ENCODE data around the gene TTC23.

Gene TTC23

DNA sequence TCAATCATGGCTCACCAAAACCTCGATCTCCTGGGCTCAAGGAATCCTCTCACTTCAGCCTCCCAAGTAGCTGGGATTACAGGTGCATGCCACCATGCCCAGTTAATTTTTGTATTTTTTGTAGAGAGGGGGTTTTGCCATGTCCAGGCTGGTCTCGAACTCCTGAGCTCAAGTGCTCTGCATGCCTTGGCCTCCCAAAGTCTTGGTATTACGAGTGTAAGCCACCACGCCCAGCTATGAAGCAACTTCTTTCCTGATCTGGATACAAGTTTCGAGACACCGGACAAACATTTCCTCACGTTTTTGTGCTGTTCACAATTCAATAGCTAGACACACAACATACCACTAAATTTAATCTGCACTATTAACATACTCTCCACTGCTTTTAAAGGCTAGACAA lies 147.9 kb downstream of the TTC23 start:
- no peak for DNase-seq (ENCODE audit: low spot score)
- in situ Hi-C loops (cut with MboI; ENCODE audit: low pct_unique_long_range_greater_than_20kb, low sequenced_read_pairs, unreplicated experiment), result loop anchor here (10.0 kb wide), 1 partner anchor 113 kb away; no protein-coding TSS in a partner anchor
- TF ChIP-seq CTCF (IDR thresholded peaks at IDR 0.05; ENCODE audit: extremely low read depth, insufficient read depth, missing control alignments), result no peak

DNA sequence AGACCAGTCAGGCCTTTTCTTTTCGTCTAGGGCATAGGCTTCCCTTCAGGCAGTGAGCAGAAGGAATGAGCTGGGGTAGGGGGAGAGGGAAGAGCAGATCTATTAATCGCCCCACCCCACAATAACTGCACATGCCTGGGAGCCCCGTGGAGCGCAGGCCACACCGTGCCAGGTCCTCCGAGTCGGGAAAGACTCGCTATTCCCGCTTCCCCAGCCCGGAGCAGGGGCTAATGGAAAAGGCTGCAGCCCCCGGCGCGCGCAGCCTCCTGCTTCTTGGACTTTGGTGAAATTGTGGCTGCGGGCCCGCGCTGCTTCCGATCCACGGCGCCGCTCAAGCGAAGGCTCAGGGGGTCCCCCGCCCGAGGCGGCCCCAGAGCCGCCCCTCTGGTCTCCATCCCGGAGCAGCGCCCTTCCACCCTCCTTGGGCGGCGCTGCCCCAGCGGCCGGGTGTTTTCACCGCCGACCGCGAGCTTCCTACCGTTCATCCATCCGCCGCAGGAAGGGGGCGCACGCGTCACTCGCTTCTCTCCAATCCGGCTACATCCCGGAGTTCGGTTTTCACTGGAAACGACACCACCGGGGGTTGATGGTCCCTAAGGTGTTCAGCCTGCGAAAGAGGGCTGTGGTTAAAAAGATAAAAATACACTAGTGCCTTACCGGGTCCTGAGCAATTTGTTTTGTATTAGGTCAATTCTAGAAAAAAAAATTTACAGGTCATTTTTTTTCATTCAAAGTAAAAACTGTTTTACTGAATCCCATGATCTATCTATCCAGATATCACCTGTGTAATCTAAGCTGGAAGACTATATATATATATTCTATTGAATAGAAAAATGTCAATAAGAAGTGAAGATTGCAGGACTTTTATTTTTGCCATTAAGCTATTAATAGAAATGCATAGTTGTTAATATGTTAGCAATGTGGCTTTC lies 148.9 kb downstream of the TTC23 start:
- peak; percentile 68 for DNase-seq (ENCODE audit: low spot score)
- in situ Hi-C loops (cut with MboI; ENCODE audit: low pct_unique_long_range_greater_than_20kb, low sequenced_read_pairs, unreplicated experiment), result loop anchor here (10.0 kb wide), 1 partner anchor 114 kb away; no protein-coding TSS in a partner anchor
- peak; percentile 87 for TF ChIP-seq CTCF (IDR thresholded peaks at IDR 0.05; ENCODE audit: extremely low read depth, insufficient read depth, missing control alignments)

- no peak for DNase-seq (ENCODE audit: low spot score)
- no peak for TF ChIP-seq CTCF (IDR thresholded peaks at IDR 0.05; ENCODE audit: extremely low read depth, insufficient read depth, missing control alignments)
- in situ Hi-C loops (cut with MboI; ENCODE audit: low pct_unique_long_range_greater_than_20kb, low sequenced_read_pairs, unreplicated experiment), result loop anchor here (10.0 kb wide), 1 partner anchor 115 kb away; no protein-coding TSS in a partner anchor
Measured at GRCh38 chr15:99099661-99100060, 149.7 kb downstream of the TTC23 start.

GRCh38 chr15:99098991-99099390 lies 150.4 kb downstream of the TTC23 start:
- in situ Hi-C loops (cut with MboI; ENCODE audit: low pct_unique_long_range_greater_than_20kb, low sequenced_read_pairs, unreplicated experiment), result no loop called here
- TF ChIP-seq CTCF (IDR thresholded peaks at IDR 0.05; ENCODE audit: extremely low read depth, insufficient read depth, missing control alignments), result no peak
- DNase-seq (ENCODE audit: low spot score), result no peak

DNA sequence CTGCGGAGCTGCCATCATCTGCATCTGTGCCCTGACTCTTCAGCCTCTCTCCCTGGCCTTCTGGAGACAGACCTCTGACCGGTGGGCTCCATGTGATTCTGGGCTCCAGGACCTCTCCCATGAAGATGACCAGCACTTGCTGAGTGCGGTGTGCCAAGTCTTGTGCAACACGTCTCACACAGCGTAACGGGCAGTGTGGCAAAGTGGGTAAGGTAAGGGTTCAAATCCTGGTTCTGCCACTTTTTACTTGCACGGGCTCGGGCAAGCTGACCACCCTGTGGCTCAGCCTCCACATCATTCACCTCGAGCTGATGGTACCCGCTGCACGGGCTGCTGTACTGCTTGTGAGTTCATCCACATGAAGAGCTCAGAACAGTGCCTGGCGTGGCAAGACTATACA lies 151.0 kb downstream of the TTC23 start:
- in situ Hi-C loops (cut with MboI; ENCODE audit: low pct_unique_long_range_greater_than_20kb, low sequenced_read_pairs, unreplicated experiment), result no loop called here
- TF ChIP-seq CTCF (IDR thresholded peaks at IDR 0.05; ENCODE audit: extremely low read depth, insufficient read depth, missing control alignments), result no peak
- no peak for DNase-seq (ENCODE audit: low spot score)

- no peak for DNase-seq (ENCODE audit: low spot score)
- in situ Hi-C loops (cut with MboI; ENCODE audit: low pct_unique_long_range_greater_than_20kb, low sequenced_read_pairs, unreplicated experiment), result no loop called here
- no peak for TF ChIP-seq CTCF (IDR thresholded peaks at IDR 0.05; ENCODE audit: extremely low read depth, insufficient read depth, missing control alignments)
Measured at GRCh38 chr15:99097441-99098410, 151.7 kb downstream of the TTC23 start.

Measured in GM13977 (cell line).